Natural killer cell (primary cell): ENCODE measurements around the gene SYNM. TPM values are rescaled to one million over a fixed set of nuclear protein-coding genes. Genes with fewer than 3 reads are reported as not detected.

ENCODE experiments used
- ATAC-seq, 3 donors: fragments of 150-1000 bp in 2 of 3; fragments of 200-7000 bp in 1 of 3; cut with Tn5 transposase; 1 replicate in 1 of 3; 2 replicates in 2 of 3; pipeline ENCODE4 v1.10.0; 2021; ENCODE audit warnings: mild to moderate bottlenecking in 2 of 3, moderate library complexity in 2 of 3
- DNase-seq, 2 donors: peaks; one replicate each; pipeline versions ENCODE4 v3.0.0 to v3.0.0-alpha.2; 2013 to 2021; ENCODE audit warnings: mixed read lengths in 1 of 2
- H3K27ac ChIP-seq: one replicate; pipeline ENCODE4 v1.5.1; 2013; ENCODE audit warnings: mild to moderate bottlenecking, low read length
- H3K27me3 ChIP-seq: one replicate; pipeline ENCODE4 v1.6.1; 2013; ENCODE audit warnings: low read length; ENCODE audit not compliant: control insufficient read depth, insufficient read depth
- H3K36me3 ChIP-seq: one replicate; pipeline ENCODE4 v1.6.1; 2013; ENCODE audit warnings: low read length; ENCODE audit not compliant: control insufficient read depth, insufficient read depth
- H3K4me1 ChIP-seq: one replicate; pipeline ENCODE4 v1.6.1; 2013; ENCODE audit warnings: low read length; ENCODE audit not compliant: control insufficient read depth, insufficient read depth
- H3K4me3 ChIP-seq: one replicate; pipeline ENCODE4 v1.5.1; 2013; ENCODE audit warnings: low read length
- H3K9me3 ChIP-seq: one replicate; pipeline ENCODE4 v1.6.1; 2013; ENCODE audit warnings: low read length; ENCODE audit not compliant: control insufficient read depth, insufficient read depth
- H3K27ac Mint-ChIP-seq, 2 donors: one replicate each; pipeline ENCODE4 v1.8.0; 2022; ENCODE audit warnings: mild to moderate bottlenecking in 2 of 2, mixed read lengths in 2 of 2, moderate library complexity in 1 of 2
- H3K27me3 Mint-ChIP-seq, 2 donors: one replicate each; pipeline ENCODE4 v1.8.0; 2022; ENCODE audit warnings: low read depth in 2 of 2, mixed read lengths in 2 of 2
- H3K36me3 Mint-ChIP-seq: one replicate; pipeline ENCODE4 v1.8.0; 2022; ENCODE audit warnings: mixed read lengths
- H3K4me1 Mint-ChIP-seq, 2 donors: one replicate each; pipeline ENCODE4 v1.8.0; 2022; ENCODE audit warnings: mixed read lengths in 2 of 2
- H3K4me3 Mint-ChIP-seq: one replicate; pipeline ENCODE4 v1.8.0; 2022; ENCODE audit warnings: mild to moderate bottlenecking, moderate library complexity, mixed read lengths
- H3K9me3 Mint-ChIP-seq, 2 donors: one replicate each; pipeline ENCODE4 v1.8.0; 2022; ENCODE audit warnings: mixed read lengths in 2 of 2
- CTCF ChIP-seq: fragments of 200-600 bp; IDR thresholded peaks from one replicate; pipeline ENCODE4 v1.8.0; 2022; ENCODE audit warnings: antibody characterized with exemption
- WGBS: methylation state at CpG from one replicate; pipeline ENCODE4 v1.1.7; 2013; ENCODE audit warnings: missing lambda C conversion rate; ENCODE audit not compliant: insufficient coverage; 5-methylcytosine and 5-hydroxymethylcytosine counted together
- intact Hi-C: fragments of 100-400 bp; cut with micrococcal nuclease; formaldehyde crosslinking; loops from one replicate; pipeline ENCODE4 v1.14.2; 2022
- total RNA-seq, 4 donors: library from RNA; stranded (reverse); fragments of 120-200 nt in 1 of 4; gene quantifications; one replicate each; pipeline versions ENCODE4 v1.2.3 to v1.2.4, GENCODE V29; 2013 to 2022

Gene SYNM
- total RNA-seq, 3 donors from 2014 or later (not counting 1 experiment from before 2014, with no cell fraction given), result 0.11 to 0.48 (median 0.42) TPM

- no peaks in the 10 kb centered on the region for H3K4me1 Mint-ChIP-seq
- no peak for TF ChIP-seq CTCF
- intact Hi-C loops, result no loop called here
Observed at GRCh38 chr15:99167640-99168039, 62.8 kb downstream of the SYNM start.

DNA sequence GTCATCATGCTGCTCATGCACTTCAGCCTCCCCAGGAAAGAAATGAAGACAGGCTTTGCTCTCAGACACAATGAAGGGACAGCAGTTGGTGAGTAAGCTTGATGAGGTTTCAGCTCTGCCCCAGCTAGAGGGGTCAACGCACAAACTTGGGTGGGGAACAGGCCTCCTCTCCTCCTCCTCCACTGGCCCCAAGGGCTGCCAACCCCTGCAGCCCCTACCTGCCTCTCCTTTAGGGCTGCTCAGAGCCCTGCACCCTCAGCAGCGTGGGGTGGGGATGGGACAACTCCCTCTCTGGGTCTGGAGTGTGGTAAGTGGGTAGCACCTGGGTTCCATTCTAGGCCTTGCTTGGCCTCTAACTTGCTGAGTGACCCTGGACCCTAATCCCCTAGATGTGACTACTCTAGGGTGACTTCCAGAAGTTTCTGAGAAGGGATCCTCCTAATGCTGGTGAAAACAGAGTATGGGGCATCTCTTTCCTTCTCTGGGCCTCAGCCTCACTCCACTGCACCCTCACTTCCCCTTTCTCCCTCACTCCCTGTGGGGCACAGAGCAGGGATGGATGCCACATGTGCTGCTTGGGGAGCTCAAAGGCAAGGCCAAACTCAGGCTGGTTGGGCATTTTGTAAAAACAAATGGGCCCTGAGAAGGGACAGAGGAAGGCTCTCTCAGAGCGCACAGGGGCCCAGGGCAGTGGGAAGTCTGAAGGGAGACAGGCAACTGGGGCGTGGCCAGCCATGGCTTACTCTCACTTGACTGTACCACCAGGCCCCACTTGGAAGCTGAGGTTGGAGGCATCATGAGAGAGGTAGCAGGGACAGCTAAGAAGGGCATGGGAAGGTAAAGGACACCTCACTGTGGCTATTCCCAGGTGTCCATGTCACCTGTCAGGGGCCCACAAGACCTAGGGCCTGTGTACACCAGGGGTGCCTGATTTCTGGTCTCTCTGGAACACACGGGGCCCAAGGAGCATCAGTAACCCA lies 64.0 kb downstream of the SYNM start:
- no peaks in the 10 kb centered on the region for H3K9me3 Mint-ChIP-seq
- no peak overlapping the region for H3K27ac ChIP-seq
- no peak overlapping the region for H3K4me3 Mint-ChIP-seq
- H3K27ac Mint-ChIP-seq, result no peak overlapping the region
- no peaks in the 10 kb centered on the region for H3K4me1 ChIP-seq
- no peaks in the 10 kb centered on the region for H3K27me3 ChIP-seq
- DNase-seq (no peak), ATAC-seq (no peak)
- no peak overlapping the region for H3K4me3 ChIP-seq
- no peaks in the 10 kb centered on the region for H3K36me3 ChIP-seq
- H3K9me3 ChIP-seq, result no peaks in the 10 kb centered on the region
- H3K4me1 Mint-ChIP-seq, result no peaks in the 10 kb centered on the region
- TF ChIP-seq CTCF, result no peak
- H3K27me3 Mint-ChIP-seq, result no peaks in the 10 kb centered on the region
- intact Hi-C loops, result no loop called here
- H3K36me3 Mint-ChIP-seq, result no peaks in the 10 kb centered on the region
- 99% methylated on average over 4 of the region's 5 CpGs for WGBS

More at GRCh38 chr15:99167640-99168039, 62.8 kb downstream of the SYNM start:
- no peak overlapping the region for H3K4me3 ChIP-seq
- H3K36me3 Mint-ChIP-seq, result no peaks in the 10 kb centered on the region
- no peak overlapping the region for H3K27ac Mint-ChIP-seq
- ATAC-seq (no peak), DNase-seq (no peak)
- no peaks in the 10 kb centered on the region for H3K27me3 ChIP-seq
- H3K36me3 ChIP-seq, result no peaks in the 10 kb centered on the region
- no peaks in the 10 kb centered on the region for H3K9me3 ChIP-seq
- H3K9me3 Mint-ChIP-seq, result no peaks in the 10 kb centered on the region
- WGBS, result 74% methylated on average over 6 of the region's 6 CpGs
- H3K27ac ChIP-seq, result no peak overlapping the region
- no peaks in the 10 kb centered on the region for H3K27me3 Mint-ChIP-seq
- H3K4me3 Mint-ChIP-seq, result no peak overlapping the region
- H3K4me1 ChIP-seq, result no peaks in the 10 kb centered on the region

DNA sequence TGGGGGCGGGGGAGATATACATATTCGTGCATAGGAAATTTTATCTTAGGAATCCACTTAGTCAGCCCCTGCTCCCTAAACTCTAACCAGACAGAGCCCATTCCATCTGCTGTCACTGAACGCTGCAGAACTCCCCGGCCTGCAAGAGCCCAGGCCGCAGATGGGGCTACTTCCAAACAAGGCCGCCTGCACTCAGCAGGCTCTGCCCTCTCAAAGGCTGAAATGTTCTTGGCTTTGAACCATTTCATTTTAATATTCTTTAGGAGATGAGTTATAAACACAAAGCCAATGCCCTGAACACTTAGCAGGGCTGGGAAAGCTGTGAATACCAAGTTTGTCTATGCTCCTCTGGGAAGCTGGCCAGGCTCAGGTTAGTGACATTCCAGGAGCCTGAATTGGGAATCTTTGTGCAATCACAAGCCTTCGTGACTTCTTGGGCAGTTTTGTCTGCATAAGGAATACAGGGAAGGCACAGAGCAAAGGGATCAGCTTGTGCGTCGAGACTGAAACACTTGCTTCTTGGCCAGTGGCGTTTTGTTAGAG lies 65.0 kb downstream of the SYNM start:
- Histone ChIP-seq H3K27ac (no peak overlapping the region), H3K9me3 (no peaks in the 10 kb centered on the region), H3K4me3 (no peak overlapping the region), H3K4me1 (no peaks in the 10 kb centered on the region), H3K27me3 (no peaks in the 10 kb centered on the region), H3K36me3 (no peaks in the 10 kb centered on the region)
- no peaks in the 10 kb centered on the region for H3K27me3 Mint-ChIP-seq
- intact Hi-C loops, result no loop called here
- no peaks in the 10 kb centered on the region for H3K9me3 Mint-ChIP-seq
- no peaks in the 10 kb centered on the region for H3K4me1 Mint-ChIP-seq
- 96% methylated on average over 9 of the region's 10 CpGs for WGBS
- no peak overlapping the region for H3K27ac Mint-ChIP-seq
- no peak for ATAC-seq
- no peak for TF ChIP-seq CTCF
- no peak overlapping the region for H3K4me3 Mint-ChIP-seq
- no peak for DNase-seq
- no peaks in the 10 kb centered on the region for H3K36me3 Mint-ChIP-seq
